ENCODE measurements around the gene SMKR1.
"Not testable (repeated sequence)": the region's sequence is repeated elsewhere in the genome, so short reads cannot be mapped to it uniquely, and the experiment has no call there.

The SMKR1 gene

GRCh38 chr7:129532375-129532774, 30.0 kb downstream of the SMKR1 start:
- Histone ChIP-seq H3K4me2 (no peak overlapping the region), H3K27me3 (ENCODE audit: insufficient read depth, low read depth) (no peaks in the 10 kb centered on the region), H3K4me1 (ENCODE audit: low read depth, poor library complexity, severe bottlenecking) (no peaks in the 10 kb centered on the region), H4K20me1 (ENCODE audit: insufficient read depth) (no peaks in the 10 kb centered on the region), H3K4me3 (IDR thresholded peaks at IDR 0.05; ENCODE audit: insufficient read depth, low read depth, low read length) (no peak overlapping the region), H3K27ac (no peak overlapping the region), H3K9ac (no peak overlapping the region), H2AFZ (ENCODE audit: low read depth) (no peak overlapping the region), H3K79me2 (ENCODE audit: insufficient read depth, low read depth) (no peaks in the 10 kb centered on the region), H3K36me3 (ENCODE audit: insufficient read depth) (no peaks in the 10 kb centered on the region)
- no peak for TF ChIP-seq CTCF (conservative IDR thresholded peaks at IDR 0.05; ENCODE audit: low read depth, low read length)

GRCh38 chr7:129534558-129535274, 32.4 kb downstream of the SMKR1 start:
- H4K20me1 ChIP-seq (ENCODE audit: insufficient read depth); H3K4me1 ChIP-seq (ENCODE audit: low read depth, poor library complexity, severe bottlenecking); H3K27me3 ChIP-seq (ENCODE audit: insufficient read depth, low read depth); H3K36me3 ChIP-seq (ENCODE audit: insufficient read depth); H3K79me2 ChIP-seq (ENCODE audit: insufficient read depth, low read depth); H3K27ac ChIP-seq; H2AFZ ChIP-seq (ENCODE audit: low read depth); H3K9ac ChIP-seq; H3K4me3 ChIP-seq (IDR thresholded peaks at IDR 0.05; ENCODE audit: insufficient read depth, low read depth, low read length); H3K4me2 ChIP-seq: not testable (repeated sequence)

GRCh38 chr7:129535896-129536295, 33.6 kb downstream of the SMKR1 start:
- TF ChIP-seq CTCF (conservative IDR thresholded peaks at IDR 0.05; ENCODE audit: low read depth, low read length), result no peak
- no peak overlapping the region for H2AFZ ChIP-seq (ENCODE audit: low read depth)
- no peaks in the 10 kb centered on the region for H3K27me3 ChIP-seq (ENCODE audit: insufficient read depth, low read depth)
- H3K36me3 ChIP-seq (ENCODE audit: insufficient read depth), result no peaks in the 10 kb centered on the region
- H3K4me1 ChIP-seq (ENCODE audit: low read depth, poor library complexity, severe bottlenecking), result no peaks in the 10 kb centered on the region
- H3K27ac ChIP-seq, result no peak overlapping the region
- no peak overlapping the region for H3K4me3 ChIP-seq (IDR thresholded peaks at IDR 0.05; ENCODE audit: insufficient read depth, low read depth, low read length)
- no peak overlapping the region for H3K4me2 ChIP-seq
- H3K9ac ChIP-seq, result no peak overlapping the region
- no peaks in the 10 kb centered on the region for H4K20me1 ChIP-seq (ENCODE audit: insufficient read depth)
- H3K79me2 ChIP-seq (ENCODE audit: insufficient read depth, low read depth), result no peaks in the 10 kb centered on the region

- Histone ChIP-seq H4K20me1 (ENCODE audit: insufficient read depth) (no peaks in the 10 kb centered on the region), H3K4me2 (no peak overlapping the region), H3K27ac (no peak overlapping the region), H3K4me1 (ENCODE audit: low read depth, poor library complexity, severe bottlenecking) (no peaks in the 10 kb centered on the region), H2AFZ (ENCODE audit: low read depth) (no peak overlapping the region), H3K27me3 (ENCODE audit: insufficient read depth, low read depth) (no peaks in the 10 kb centered on the region), H3K79me2 (ENCODE audit: insufficient read depth, low read depth) (no peaks in the 10 kb centered on the region), H3K9ac (no peak overlapping the region), H3K36me3 (ENCODE audit: insufficient read depth) (no peaks in the 10 kb centered on the region), H3K4me3 (IDR thresholded peaks at IDR 0.05; ENCODE audit: insufficient read depth, low read depth, low read length) (no peak overlapping the region)
- TF ChIP-seq CTCF (conservative IDR thresholded peaks at IDR 0.05; ENCODE audit: low read depth, low read length), result no peak
Observed at GRCh38 chr7:129536323-129536722, 34.0 kb downstream of the SMKR1 start.

- H3K27ac ChIP-seq, result no peak overlapping the region
- no peaks in the 10 kb centered on the region for H3K36me3 ChIP-seq (ENCODE audit: insufficient read depth)
- H3K4me1 ChIP-seq (ENCODE audit: low read depth, poor library complexity, severe bottlenecking), result no peaks in the 10 kb centered on the region
- no peak overlapping the region for H3K9ac ChIP-seq
- no peak overlapping the region for H3K4me3 ChIP-seq (IDR thresholded peaks at IDR 0.05; ENCODE audit: insufficient read depth, low read depth, low read length)
- H2AFZ ChIP-seq (ENCODE audit: low read depth), result no peak overlapping the region
- H3K27me3 ChIP-seq (ENCODE audit: insufficient read depth, low read depth), result no peaks in the 10 kb centered on the region
- no peaks in the 10 kb centered on the region for H4K20me1 ChIP-seq (ENCODE audit: insufficient read depth)
- H3K4me2 ChIP-seq, result no peak overlapping the region
- no peak for TF ChIP-seq CTCF (conservative IDR thresholded peaks at IDR 0.05; ENCODE audit: low read depth, low read length)
- no peaks in the 10 kb centered on the region for H3K79me2 ChIP-seq (ENCODE audit: insufficient read depth, low read depth)
Observed at GRCh38 chr7:129538790-129539189, 36.5 kb downstream of the SMKR1 start.
